GM23338 (cell line): ENCODE measurements around the gene C2CD2L.

Experiments
- CTCF ChIP-seq, 2 experiments: fragments of 200-600 bp in 1 of 2; sonication (generic) in 1 of 2; conservative IDR thresholded peaks; 2 replicates each; pipeline versions ENCODE4 v1.5.1 to v1.6.1; 2016 to 2017; ENCODE audit warnings: antibody characterized with exemption in 2 of 2, low read depth in 2 of 2, mild to moderate bottlenecking in 2 of 2, moderate library complexity in 1 of 2
- EZH2 ChIP-seq: fragments of 200-600 bp; sonication (generic); IDR thresholded peaks from one replicate; pipeline ENCODE4 v1.8.0; 2017; ENCODE audit warnings: antibody characterized with exemption, mild to moderate bottlenecking, low read depth; ENCODE audit not compliant: unreplicated experiment
- EZH2phosphoT487 ChIP-seq: fragments of 200-600 bp; sonication (generic); IDR thresholded peaks from one replicate; pipeline ENCODE4 v1.8.1; 2018; ENCODE audit warnings: antibody characterized with exemption; ENCODE audit not compliant: unreplicated experiment
- POLR2AphosphoS5 ChIP-seq: IDR thresholded peaks from 2 replicates; pipeline ENCODE4 v1.6.1; 2016; ENCODE audit warnings: antibody characterized with exemption, low read depth
- REST ChIP-seq: IDR thresholded peaks from one replicate; pipeline ENCODE4 v1.6.1; 2018; ENCODE audit warnings: antibody characterized with exemption; ENCODE audit not compliant: unreplicated experiment

- TF ChIP-seq CTCF (conservative IDR thresholded peaks at IDR 0.05; ENCODE audit: low read depth in 2 of 2) = no peak
- no peak for TF ChIP-seq REST
- no peak for TF ChIP-seq EZH2phosphoT487
- TF ChIP-seq POLR2AphosphoS5 = no peak
- no peak for TF ChIP-seq EZH2
These were observed 18.7 kb upstream of the C2CD2L start for GRCh38 chr11:119088406-119088805.
